ENCODE results near the gene PITPNM1. TPM values are rescaled to one million over a fixed set of nuclear protein-coding genes. Genes with fewer than 3 reads are reported as not detected.
"Not testable (repeated sequence)": the region's sequence is repeated elsewhere in the genome, so short reads cannot be mapped to it uniquely, and the experiment has no call there.

The PITPNM1 gene
- total and polyA plus RNA-seq, 2 experiments from 2014 or later: 26.3 to 39.8 TPM

GRCh38 chr11:67489203-67489884 is 15.8 kb downstream of the PITPNM1 start:
- WGBS (ENCODE audit: low lambda C conversion rate, missing lambda C conversion rate): 95% methylated on average over 25 of the region's 25 CpGs
- H3K36me3 ChIP-seq (replicated peaks; ENCODE audit: insufficient read depth, low read depth): no peaks in the 10 kb centered on the region

GRCh38 chr11:67486481-67487195 is 18.5 kb downstream of the PITPNM1 start:
- H3K79me2 ChIP-seq: peaks cover 26% of the 10 kb centered on the region
- no peak overlapping the region for H2AFZ ChIP-seq
- H3K9me2 ChIP-seq (replicated peaks; ENCODE audit: insufficient read depth): no peaks in the 10 kb centered on the region
- 94% methylated on average over 20 of the region's 20 CpGs for WGBS (ENCODE audit: low lambda C conversion rate, missing lambda C conversion rate)
- no peaks in the 10 kb centered on the region for H3K9me3 ChIP-seq (ENCODE audit: low read depth)
- TF ChIP-seq EZH2 (IDR thresholded peaks at IDR 0.05; ENCODE audit: borderline replicate concordance) (no peak), CTCF (IDR thresholded peaks at IDR 0.05; ENCODE audit: poor library complexity) (no peak), EZH2phosphoT487 (IDR thresholded peaks at IDR 0.05; ENCODE audit: low read depth, severe bottlenecking, unreplicated experiment) (no peak)
- no peaks in the 10 kb centered on the region for H3K36me3 ChIP-seq (replicated peaks; ENCODE audit: insufficient read depth, low read depth)
- H3K27ac ChIP-seq: no peak overlapping the region
- H3K27me3 ChIP-seq: no peaks in the 10 kb centered on the region
- no peak overlapping the region for H3K4me2 ChIP-seq
- H3K4me1 ChIP-seq (ENCODE audit: insufficient read depth): peaks cover 10% of the 10 kb centered on the region
- no peak for DNase-seq (ENCODE audit: low spot score)
- H4K20me1 ChIP-seq (ENCODE audit: insufficient read depth, poor library complexity, severe bottlenecking): no peaks in the 10 kb centered on the region
- H3K4me3 ChIP-seq: no peak overlapping the region

More at GRCh38 chr11:67489203-67489884, 15.8 kb downstream of the PITPNM1 start:
- Histone ChIP-seq H3K9me3 (ENCODE audit: low read depth) (no peaks in the 10 kb centered on the region), H4K20me1 (ENCODE audit: insufficient read depth, poor library complexity, severe bottlenecking) (no peaks in the 10 kb centered on the region), H2AFZ (no peak overlapping the region), H3K27ac (no peak overlapping the region), H3K9me2 (replicated peaks; ENCODE audit: insufficient read depth) (no peaks in the 10 kb centered on the region), H3K4me1 (ENCODE audit: insufficient read depth) (no peaks in the 10 kb centered on the region), H3K79me2 (peaks cover 15% of the 10 kb centered on the region), H3K4me2 (no peak overlapping the region), H3K4me3 (no peak overlapping the region), H3K27me3 (no peaks in the 10 kb centered on the region)
- no peak for DNase-seq (ENCODE audit: low spot score)
- TF ChIP-seq EZH2phosphoT487 (IDR thresholded peaks at IDR 0.05; ENCODE audit: low read depth, severe bottlenecking, unreplicated experiment): no peak
- TF ChIP-seq EZH2 (IDR thresholded peaks at IDR 0.05; ENCODE audit: borderline replicate concordance): no peak
- TF ChIP-seq CTCF (IDR thresholded peaks at IDR 0.05; ENCODE audit: poor library complexity): no peak

- peaks cover 10% of the 10 kb centered on the region for H3K4me1 ChIP-seq (ENCODE audit: insufficient read depth)
- not testable (repeated sequence) for DNase-seq (ENCODE audit: low spot score); H4K20me1 ChIP-seq (ENCODE audit: insufficient read depth, poor library complexity, severe bottlenecking); H3K9me3 ChIP-seq (ENCODE audit: low read depth); H3K9me2 ChIP-seq (replicated peaks; ENCODE audit: insufficient read depth); H2AFZ ChIP-seq; H3K27me3 ChIP-seq; H3K4me3 ChIP-seq; H3K27ac ChIP-seq; H3K36me3 ChIP-seq (replicated peaks; ENCODE audit: insufficient read depth, low read depth); H3K4me2 ChIP-seq
- 97% methylated on average over 7 of the region's 7 CpGs for WGBS (ENCODE audit: low lambda C conversion rate, missing lambda C conversion rate)
- peaks cover 26% of the 10 kb centered on the region for H3K79me2 ChIP-seq
Measured at GRCh38 chr11:67485873-67486361, 19.2 kb downstream of the PITPNM1 start.

GRCh38 chr11:67484847-67485311 is 20.3 kb downstream of the PITPNM1 start:
- H3K27ac ChIP-seq: no peak overlapping the region
- no peaks in the 10 kb centered on the region for H3K9me2 ChIP-seq (replicated peaks; ENCODE audit: insufficient read depth)
- no peak overlapping the region for H3K4me2 ChIP-seq
- no peaks in the 10 kb centered on the region for H3K9me3 ChIP-seq (ENCODE audit: low read depth)
- peaks cover 26% of the 10 kb centered on the region for H3K79me2 ChIP-seq
- H4K20me1 ChIP-seq (ENCODE audit: insufficient read depth, poor library complexity, severe bottlenecking): no peaks in the 10 kb centered on the region
- TF ChIP-seq EZH2phosphoT487 (IDR thresholded peaks at IDR 0.05; ENCODE audit: low read depth, severe bottlenecking, unreplicated experiment): no peak
- no peak for TF ChIP-seq CTCF (IDR thresholded peaks at IDR 0.05; ENCODE audit: poor library complexity)
- TF ChIP-seq EZH2 (IDR thresholded peaks at IDR 0.05; ENCODE audit: borderline replicate concordance): no peak
- no peaks in the 10 kb centered on the region for H3K36me3 ChIP-seq (replicated peaks; ENCODE audit: insufficient read depth, low read depth)
- H3K4me3 ChIP-seq: no peak overlapping the region
- no peaks in the 10 kb centered on the region for H3K27me3 ChIP-seq
- no peak for DNase-seq (ENCODE audit: low spot score)
- no peak overlapping the region for H2AFZ ChIP-seq
- 96% methylated on average over 11 of the region's 11 CpGs for WGBS (ENCODE audit: low lambda C conversion rate, missing lambda C conversion rate)
- peaks cover 10% of the 10 kb centered on the region for H3K4me1 ChIP-seq (ENCODE audit: insufficient read depth)

Data from hepatocyte (in vitro differentiated cells).